HG03565 (cell line): ENCODE results near the gene CLIP2.
"Not testable (repeated sequence)": the region's sequence is repeated elsewhere in the genome, so short reads cannot be mapped to it uniquely, and the experiment has no call there.

ENCODE experiments used
- ATAC-seq: cut with Tn5 transposase; IDR thresholded peaks from one replicate; pipeline ENCODE4 v1.9.1; 2021; ENCODE audit warnings: mild to moderate bottlenecking, moderate library complexity; ENCODE audit not compliant: unreplicated experiment

CLIP2 gene

DNA sequence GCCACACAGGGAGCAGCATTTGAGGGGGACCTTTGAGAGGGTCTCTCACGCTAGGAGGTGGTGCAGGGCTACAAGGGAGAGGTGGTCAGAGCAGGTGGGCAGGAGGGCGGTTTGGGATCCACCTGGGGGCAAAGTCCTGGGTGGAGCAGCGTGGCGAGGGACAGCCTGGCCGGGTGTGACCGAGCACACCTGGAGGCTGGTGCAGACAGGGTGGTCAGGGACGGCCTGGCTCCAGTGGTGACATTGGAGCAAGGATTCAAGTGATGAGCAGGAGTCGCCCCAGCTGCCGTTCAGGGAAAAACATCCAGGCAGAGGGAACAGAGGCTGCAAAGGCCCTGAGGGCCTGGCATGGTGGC, 36.0 kb downstream of the CLIP2 start:
- no peak for ATAC-seq

DNA sequence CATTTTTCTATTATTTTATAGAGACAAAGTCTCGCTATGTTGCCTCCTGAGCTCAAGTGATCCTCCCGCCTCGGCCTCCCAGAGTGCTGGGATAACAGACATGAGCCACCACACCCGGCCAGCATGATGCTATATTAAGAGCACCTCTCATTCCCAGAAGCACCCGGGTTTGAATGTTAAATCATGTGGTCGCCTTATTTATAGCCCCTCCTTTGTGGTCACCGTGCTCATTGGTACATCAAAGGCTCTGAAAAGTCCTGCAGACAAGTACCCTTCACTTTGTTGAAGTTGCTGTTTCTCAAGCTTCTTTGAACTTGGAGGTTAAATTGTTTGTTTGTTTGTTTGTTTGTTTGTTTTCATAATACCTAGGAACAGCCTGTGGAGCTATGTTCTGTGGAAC, 40.0 kb downstream of the CLIP2 start:
- no peak for ATAC-seq

DNA sequence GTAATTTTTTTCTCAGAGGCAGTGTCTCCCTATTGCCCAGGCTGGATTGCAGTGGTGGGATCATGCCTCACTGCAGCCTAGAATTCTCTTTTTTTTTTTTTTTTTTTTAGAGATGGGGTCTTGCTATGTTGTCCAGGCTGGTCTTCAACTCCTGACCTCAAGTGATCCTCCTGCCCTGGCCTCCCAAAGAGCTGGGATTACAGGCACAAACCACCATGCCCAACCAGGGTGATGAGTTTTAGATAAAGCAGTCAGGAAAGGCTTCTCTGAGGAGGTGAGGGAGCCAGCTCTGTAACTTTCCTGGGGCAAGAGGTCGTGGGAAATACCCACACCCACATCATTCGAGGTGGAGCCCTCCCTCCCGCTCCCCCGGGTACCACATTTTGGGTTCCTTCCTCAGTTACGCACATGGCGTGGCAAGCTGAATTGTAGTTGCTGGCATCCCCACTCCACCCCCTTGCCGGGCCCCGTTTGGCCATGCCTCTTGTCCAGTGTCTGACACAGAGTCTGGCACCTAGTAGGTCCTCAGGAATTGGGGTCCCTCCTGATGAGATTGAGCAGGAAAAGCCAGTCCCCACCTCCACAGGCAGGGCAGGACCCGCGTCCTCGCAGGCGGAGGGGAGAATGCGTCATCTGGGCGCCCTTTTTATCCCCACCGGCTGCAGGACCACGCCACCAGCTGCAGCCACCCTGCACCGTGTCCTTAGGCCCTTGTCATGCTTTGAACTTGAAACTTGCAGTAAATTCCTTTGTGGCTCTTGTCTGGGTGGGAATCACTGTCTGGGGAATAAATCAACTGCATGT, 43.4 kb downstream of the CLIP2 start:
- ATAC-seq = no peak

DNA sequence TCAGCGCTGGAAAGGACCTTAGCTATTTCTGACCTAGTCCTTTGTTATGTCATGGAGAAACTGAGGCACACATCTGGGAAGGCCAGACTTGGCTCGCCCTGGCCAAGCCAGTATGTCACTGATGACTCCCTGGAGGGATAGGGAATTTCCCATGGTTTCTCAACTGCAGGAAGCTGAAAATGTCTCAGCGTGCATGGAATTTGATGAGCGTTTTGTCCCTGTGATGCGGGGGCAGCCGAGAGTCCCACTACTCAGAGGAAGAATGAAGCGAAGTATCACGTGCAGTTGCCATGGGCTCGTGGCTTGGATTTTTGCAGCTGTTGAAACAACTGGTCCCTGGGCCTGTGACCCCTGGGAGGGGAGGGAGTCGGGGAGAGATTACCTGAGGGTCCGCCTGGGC, 44.8 kb downstream of the CLIP2 start:
- ATAC-seq = no peak

DNA sequence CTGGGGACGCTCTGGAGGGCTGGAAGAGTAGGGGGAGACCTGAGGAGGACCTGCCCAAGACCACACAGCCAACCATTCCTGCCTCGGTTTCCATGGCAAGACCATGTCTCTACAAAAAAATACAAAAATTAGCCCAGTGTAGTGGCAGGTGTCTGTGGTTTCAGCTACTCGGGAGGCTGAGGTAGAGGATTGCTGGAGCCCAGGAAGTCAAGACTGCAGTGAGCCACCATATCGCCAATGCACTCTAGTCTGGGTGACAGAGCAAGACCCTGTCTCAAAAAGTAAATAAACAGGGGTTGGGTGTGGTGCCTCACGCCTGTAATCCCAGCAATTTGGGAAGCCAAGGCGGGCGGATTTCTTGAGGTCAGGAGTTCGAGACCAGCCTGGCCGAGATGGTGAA, 48.7 kb downstream of the CLIP2 start:
- ATAC-seq = no peak

DNA sequence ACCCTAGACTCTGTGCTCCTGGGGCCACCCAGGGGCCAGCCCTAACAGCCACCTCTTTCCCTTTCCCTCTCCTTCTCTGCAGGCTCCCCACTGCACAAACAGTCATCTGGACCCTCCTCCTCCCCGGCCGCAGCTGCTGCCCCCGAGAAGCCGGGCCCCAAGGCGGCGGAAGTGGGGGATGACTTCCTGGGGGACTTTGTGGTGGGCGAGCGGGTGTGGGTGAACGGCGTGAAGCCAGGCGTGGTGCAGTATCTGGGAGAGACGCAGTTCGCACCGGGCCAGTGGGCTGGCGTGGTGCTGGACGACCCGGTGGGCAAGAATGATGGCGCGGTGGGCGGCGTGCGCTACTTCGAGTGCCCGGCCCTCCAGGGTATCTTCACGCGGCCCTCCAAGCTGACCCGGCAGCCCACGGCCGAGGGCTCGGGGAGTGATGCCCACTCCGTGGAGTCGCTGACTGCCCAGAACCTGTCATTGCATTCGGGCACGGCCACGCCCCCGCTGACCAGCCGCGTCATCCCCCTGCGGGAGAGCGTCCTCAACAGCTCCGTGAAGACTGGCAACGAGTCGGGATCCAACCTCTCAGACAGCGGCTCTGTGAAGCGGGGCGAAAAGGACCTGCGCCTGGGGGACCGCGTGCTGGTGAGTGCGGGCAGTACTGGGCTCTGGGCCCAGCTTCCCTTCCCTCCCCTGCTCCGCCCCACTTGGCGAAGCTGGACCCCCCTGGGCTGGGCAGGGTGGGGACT, 49.3 kb downstream of the CLIP2 start:
- no peak for ATAC-seq

DNA sequence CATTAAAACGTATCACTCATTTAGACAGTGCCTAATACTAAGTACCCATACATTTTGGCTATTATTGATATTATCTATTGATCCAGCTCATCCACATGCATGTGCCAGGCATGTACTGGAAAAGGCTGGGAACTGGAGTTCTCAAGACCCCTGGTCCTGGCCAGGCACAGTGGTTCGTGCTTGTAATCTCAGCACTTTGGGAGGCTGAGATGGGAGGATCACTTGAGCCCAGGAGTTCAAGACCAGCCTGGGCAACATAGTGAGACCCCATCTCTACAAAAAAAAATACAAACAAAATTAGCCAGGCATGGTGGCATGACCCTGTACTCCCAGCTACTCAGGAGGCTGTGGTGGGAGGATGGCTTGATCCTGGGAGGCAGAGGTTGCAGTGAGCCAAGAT, 50.4 kb downstream of the CLIP2 start:
- ATAC-seq = not testable (repeated sequence)

DNA sequence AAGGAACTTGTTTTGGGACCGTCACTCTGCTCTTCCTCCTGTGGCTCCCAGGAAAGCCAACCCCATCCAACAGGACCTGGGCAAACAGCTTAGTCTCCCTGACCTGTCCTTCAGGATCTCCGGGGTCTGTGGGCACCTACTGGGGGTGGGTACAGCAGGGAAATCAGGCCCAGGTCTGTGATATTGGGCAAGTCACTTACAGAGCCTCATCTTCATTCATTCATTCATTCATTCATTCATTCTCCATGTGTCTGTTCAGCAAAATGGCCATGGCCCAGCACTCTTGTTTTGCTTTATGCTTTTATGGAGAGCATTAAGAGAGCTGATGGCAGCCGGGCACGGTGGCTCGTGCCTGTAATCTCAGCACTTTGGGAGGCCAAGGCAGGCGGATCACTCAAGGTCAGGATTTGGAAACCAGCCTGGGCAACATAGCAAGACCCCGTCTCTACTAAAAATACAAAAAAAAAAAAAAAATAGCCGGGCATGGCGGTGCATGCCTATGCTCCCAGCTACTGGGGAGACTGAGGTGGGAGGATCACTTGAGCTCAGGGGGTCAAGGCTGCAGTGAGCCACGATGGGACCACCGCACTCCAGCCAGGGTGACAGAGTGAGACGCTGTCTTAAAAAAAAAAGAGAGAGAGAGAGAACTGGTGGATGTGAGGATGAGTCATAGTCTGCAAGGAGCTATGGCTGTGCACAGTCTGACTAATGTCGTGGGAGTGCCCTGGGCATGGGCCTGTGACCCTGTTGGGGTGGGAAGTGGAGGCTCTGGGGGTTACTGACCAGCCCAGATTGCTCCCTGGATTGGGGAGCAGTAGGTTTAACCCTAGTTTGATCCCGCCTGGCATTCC, 54.3 kb downstream of the CLIP2 start:
- ATAC-seq = no peak

DNA sequence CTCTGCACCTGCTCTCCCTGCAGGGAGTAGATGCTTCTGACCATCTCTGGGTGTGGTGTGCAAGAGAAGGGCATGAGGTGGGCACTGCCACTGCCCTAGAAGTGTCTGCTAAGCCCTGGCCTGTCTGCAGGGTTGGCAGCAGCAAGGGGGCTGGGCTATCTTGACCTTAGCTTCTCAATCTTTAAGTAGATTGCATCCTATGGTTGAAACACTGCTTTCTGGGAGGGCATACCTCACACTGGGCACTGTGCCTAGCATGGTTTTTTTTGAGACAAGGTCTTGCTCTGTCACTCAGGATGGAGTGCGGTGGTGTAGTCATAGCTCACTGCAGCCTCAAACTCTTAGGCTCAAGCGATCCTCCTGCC, 54.9 kb downstream of the CLIP2 start:
- no peak for ATAC-seq

DNA sequence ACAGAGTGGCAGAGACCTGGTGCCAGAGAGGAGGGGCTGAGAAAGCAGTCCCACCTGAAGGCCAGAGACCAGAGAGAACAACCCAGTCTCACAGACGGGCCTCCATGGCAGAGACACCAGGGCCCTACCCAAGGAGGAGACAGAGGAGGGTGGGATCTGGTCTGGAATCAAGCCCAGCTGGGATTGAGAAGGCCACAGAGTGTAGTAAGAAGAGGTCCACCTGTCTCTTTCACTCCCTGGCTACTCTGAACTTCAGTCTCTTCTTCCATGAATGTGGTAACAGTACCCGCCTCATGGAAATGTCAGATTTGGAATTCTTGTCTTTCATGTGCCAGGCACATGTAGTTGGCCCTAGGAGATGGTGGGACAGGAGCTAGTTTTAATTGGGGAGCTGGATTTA, 55.6 kb downstream of the CLIP2 start:
- no peak for ATAC-seq

DNA sequence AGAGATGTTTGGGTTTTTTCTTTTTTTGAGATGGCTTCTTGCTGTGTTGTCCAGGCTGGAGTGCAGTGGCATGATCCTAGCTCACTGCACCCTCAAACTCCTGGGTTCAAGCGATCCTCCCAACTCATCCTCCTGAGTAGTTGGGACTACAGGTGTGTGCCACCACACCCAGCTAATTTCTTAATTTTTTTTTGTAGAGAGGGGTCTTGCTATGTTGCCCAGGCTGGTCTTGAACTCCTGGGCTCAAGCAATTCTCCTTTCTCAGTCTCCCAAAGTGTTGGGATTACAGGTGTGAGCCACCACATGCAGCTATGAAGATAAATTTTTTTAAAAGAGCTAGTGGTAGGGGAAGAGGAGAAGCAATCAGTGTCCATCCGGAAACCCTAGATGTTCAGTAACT, 56.8 kb downstream of the CLIP2 start:
- ATAC-seq = no peak

DNA sequence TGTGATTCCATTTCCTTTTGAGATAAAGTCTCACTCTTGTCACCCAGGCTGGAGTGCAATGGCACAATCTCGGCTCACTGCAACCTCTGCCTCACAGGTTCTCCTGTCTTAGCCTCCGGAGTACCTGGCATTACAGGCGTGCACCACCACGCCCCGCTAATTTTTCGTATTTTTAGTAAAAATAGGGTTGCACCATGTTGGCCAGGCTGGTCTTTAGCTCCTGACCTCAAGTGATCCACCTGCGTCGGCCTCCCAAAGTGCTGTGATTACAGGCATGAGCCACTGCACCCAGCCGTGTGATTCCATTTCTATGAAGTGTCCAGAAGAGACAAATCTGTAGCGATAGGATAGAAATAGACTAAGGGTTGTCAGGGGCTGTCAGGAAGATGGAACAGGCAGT, 60.4 kb downstream of the CLIP2 start:
- ATAC-seq = no peak

DNA sequence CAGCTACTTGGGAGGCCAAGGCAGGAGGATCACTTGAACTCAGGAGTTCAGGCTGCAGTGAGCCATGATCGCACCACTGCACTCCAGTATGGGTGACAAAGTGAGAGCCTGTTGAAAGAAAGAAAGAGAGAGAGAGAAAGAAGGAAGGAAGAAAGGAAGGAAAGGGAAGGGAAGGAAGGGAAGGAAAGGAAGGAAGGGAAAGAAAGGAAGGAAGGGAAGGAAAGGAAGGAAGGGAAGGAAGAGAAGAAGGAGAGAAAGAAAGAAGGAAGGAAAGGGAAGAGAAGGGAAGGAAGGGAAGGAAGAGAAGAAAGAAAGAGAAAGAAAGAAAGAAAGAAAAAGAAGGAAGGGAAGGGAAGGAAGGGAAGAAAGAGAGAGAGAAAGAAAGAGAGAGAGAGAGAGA, 61.5 kb downstream of the CLIP2 start:
- ATAC-seq = no peak

DNA sequence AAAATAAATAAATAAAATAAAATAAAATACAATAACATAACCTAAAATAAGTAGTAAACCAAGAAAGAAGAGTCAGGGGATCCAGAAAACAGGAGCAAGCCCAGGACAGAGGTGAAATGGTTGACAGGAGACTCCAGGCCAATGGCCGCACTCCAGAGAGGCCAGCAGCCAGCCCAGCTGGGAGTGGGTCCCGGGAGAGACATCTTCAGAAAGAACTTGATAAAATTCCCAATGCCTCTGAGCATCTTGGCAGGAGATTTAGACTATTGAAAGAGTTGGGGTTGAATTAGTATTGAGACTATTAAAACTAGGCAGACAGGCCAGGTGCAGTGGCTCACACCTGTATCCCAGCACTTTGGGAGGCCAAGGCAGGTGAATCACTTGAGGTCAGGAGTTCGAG, 62.6 kb downstream of the CLIP2 start:
- ATAC-seq = no peak

DNA sequence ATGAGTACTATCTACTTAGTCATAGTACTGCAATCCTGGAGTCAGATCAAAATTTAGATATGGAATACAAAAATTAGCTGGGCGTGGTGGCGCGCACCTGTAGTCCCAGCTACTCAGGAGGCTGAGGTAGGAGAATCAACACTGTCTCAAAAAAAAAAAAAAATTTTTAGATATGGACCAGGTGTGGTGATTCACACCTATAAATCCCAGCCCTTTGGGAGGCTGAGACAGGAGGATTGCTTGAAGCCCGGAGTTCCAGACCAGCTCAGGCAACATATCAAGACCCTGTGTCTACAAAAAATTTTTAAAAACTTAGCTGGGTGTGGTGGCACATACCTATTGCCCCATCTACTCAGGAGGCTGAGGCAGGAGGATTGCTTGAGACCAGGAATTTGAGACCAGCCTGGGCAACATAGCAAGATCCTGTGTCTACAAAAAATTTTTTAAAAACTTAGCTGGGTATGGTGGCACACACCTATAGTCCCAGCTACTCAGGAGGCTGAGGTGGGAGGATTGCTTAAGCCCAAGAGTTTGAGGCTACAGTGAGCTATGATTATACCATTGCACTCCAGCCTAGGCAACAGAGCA, 63.4 kb downstream of the CLIP2 start:
- not testable (repeated sequence) for ATAC-seq

DNA sequence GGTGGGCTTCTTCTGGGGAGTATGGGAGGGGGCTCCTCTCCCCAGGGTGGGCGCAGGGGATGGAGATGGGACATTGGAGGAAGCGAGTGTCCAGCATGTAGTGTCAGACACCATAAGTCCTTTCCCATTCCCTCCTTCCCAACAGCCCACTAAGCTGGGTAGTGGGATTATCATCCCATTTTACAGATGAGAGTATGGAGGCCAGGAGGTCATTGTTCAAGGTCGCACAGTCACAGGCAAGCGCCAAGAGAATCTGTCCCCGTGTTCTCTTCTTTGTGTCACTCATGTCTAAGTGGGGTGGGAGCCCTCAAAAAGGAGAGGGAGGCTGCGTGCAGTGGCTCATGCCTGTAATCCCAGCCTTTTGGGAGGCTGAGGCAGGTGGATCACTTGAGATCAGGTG, 64.8 kb downstream of the CLIP2 start:
- no peak for ATAC-seq

DNA sequence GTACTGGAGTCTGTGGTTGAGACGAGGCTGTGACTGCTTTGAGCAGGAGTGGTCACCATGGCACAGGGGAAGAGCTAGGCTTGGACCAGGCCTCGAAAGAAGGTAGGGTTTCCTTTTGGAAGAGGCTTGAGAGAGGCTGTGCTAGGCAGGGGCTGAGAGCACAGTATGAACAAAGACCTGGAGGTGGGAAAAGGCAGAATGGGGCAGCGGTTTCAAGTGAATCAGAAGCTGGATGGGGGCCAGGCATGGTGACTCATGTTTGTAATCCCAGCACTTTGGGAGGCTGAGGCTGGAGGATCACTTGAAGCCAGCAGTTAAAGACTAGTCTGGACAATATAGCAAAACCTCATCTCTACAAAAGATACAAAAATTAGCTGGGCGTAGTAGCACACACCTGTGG, 65.9 kb downstream of the CLIP2 start:
- no peak for ATAC-seq

DNA sequence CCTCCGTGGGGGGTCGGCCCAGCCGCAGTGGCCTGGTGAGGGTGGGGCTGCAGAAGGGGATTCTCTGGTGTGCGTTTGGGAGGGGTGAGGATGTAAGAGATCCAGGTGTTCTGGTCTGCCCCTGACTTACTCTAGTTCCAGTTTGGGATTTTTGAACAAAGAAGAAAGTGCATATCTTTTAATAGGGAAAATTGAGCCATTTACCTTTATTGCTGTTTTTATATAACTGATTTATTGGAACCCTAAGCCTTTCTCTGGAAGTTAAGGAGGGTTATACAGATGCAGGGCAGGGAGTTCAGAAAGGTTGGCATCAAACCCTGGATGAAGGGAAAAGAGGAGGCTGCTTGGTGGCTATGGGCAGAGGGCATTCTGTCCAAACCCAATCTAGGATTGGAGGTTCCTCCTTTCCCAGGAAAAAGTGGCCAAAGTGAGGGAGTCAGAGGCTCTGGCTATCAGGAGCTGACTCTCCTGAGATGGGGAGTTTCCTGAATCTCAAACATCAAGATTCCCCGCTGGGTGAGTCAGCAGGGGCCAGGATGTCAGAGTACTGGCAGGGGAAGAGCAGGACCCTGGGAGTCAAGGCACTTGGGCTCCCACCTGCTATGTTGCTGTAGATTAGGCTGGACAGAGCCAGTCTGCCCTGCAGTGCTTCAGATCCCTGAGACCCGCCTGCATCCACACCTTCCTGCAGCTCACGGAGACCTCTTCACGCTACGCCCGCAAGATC, 67.5 kb downstream of the CLIP2 start:
- no peak for ATAC-seq

DNA sequence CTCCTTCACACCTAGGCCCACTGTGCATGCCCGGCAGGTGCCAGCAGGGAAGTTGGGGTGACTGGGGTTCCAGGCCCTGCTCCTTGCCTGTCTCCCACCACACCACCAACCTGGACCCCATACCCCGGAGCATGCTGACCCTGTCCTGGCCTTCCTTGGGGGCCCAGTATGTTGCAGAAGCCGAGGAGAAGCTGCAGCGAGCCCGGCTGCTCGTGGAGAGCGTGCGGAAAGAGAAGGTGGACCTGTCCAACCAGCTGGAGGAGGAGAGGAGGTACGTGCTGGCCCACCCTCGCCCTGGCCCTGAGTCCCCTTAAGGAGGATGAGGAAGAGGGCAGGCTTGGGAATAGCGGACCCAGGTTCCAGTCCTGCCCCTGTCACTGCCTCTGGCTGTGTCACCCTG, 70.8 kb downstream of the CLIP2 start:
- no peak for ATAC-seq

DNA sequence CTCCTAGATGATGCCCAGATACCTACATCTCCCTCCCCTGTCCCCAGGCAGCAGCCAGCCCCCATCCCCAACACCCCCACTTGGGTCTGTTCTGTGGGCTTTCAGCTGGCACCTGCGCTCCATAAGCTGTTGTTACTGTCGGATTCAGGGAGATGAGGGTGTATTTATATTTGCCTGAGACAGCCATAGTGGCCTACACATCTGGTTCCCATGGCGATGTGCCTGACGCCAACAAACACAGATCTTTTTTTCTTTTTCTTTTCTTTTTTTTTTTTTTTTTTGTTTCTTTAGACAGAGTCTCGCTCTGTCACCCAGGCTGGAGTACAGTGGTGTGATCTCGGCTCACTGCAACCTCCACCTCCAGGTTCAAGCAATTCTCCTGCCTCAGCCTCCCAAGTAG, 73.1 kb downstream of the CLIP2 start:
- ATAC-seq = no peak

DNA sequence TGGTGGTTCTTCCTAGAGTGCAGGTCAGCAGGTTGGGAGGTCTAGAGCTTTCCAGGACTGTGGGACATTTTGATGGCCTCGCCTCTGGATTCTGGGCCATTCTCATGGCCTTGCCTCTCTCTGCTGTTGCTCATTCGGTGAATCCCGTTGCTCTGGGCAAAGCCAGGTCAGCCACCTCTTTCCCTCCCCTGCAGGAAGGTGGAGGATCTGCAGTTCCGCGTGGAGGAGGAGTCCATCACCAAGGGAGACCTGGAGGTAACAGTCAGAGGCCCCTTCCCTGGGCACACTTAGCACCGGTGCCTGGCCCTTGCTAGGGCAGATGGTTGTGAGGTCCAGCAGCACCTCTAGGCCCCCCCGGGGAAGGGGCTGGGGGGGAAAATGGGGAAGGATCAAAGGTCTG, 74.9 kb downstream of the CLIP2 start:
- no peak for ATAC-seq
